Stimulated activated CD8-positive, alpha-beta memory T cell treated with anti-CD3 and anti-CD28 coated beads, Interleukin-12 subunit alpha, Interleukin-12 subunit beta, amount 100 ng/mL, for 4 hours (primary cell): ENCODE measurements around the gene SETD1B.
"Not testable (repeated sequence)": the region's sequence is repeated elsewhere in the genome, so short reads cannot be mapped to it uniquely, and the experiment has no call there.

Source experiments
- DNase-seq: peaks from one replicate; pipeline ENCODE4 v3.0.0-alpha.2; 2020; ENCODE audit warnings: low read depth

The SETD1B gene

DNA sequence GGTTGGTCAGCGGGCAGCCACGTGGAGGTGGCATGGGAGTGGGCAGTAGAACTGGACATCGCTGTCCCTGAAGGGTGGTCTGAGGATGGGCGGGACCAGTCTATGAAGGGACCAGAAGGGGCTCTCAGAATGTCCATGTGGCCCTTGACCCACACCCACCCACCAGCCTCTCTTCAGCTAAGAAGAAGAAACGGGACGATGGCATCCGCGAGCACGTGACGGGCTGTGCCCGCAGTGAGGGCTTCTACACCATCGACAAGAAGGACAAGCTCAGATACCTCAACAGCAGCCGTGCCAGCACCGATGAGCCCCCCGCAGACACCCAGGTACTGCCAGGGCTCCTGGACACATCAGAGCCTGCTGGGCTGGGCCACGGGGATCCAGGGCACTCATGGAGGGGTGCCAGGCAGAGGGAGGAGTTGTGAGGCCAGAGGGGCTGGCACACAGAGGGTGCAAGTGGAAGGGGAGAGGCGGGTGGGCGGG, 21.3 kb downstream of the SETD1B start:
- no peak for DNase-seq

DNA sequence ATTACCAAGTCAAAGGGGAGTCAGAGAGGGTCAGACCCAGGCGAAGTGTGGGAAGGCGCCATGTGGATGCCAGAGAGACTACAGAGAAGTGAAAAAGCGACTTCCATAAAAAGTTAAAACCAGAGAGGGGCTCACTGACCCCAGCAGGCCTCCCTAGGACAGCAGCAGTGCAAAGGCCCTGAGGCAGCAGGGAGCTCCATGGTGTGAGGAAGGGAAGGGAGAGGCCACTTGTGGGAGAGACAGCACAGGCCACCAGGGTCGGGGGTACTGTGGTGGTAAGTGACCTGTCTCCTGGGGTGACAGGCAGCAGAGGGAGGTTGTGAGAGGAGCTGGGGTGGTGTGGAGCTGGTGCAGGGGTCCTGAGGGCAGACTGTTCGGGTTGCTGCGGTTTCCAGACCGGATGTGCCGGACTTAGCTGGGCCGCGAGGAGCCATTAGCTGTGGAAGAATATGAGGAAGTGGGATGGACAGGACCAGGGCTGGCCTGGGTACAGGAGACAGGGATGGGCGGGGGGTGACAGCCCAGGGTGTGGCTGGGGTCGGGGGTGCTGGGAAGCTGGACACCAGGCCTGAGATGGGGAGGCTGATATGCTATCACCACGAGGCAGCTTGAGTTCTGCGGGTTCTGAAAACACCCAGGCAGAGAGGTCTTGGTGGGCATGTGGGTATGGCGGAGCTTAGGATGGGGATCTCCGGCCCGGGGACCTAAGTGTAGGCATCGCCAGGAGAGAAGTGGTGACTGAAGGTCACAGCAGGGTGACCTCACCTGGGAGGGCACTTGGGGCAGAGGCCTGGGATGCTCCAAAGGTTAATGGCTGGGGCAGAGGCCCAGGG, 22.7 kb downstream of the SETD1B start:
- no peak for DNase-seq

DNA sequence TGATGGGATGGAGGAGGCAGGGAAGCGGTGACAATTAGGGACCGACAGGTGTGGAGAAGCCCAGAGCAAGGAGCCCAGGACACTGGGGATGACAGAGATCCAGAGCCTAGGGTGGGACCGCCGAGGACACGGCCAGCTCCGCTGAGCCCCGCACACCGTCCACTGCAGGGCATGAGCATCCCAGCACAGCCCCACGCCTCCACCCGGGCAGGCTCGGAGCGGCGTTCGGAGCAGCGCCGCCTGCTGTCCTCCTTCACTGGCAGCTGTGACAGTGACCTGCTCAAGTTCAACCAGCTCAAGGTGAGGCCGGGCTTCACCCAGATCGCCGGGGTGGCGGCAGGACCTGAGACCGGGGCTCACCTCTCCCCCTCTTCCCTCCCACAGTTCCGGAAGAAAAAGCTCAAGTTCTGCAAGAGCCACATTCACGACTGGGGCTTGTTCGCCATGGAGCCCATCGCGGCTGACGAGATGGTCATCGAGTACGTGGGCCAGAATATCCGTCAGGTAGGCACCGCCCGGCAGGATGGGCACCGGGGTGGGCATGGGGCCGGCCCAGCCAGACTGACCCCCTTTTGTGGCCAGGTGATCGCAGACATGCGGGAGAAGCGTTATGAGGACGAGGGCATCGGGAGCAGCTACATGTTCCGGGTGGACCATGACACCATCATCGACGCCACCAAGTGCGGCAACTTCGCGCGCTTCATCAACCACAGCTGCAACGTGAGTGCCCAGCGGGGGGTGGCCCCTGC, 23.7 kb downstream of the SETD1B start:
- DNase-seq: no peak

DNA sequence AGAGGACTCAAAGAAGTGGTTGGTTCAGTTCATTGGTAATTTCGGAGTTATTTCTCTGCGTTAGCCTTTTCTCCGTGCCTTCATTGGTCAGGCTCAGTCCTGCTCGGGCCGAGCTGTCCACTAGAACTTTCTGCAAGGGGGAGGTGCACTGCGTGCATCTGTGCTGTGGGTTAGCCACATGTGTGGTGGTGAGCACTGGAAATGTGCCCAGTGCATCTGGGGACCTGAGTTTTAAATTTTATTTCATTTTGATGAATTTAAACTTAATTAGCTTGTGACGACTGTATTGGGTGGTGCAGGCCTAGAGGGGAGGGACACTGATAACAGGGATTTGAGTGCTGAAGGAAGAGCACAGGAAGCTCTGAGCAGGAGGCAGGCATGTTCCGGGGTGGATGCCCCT, 24.5 kb downstream of the SETD1B start:
- DNase-seq: no peak

DNA sequence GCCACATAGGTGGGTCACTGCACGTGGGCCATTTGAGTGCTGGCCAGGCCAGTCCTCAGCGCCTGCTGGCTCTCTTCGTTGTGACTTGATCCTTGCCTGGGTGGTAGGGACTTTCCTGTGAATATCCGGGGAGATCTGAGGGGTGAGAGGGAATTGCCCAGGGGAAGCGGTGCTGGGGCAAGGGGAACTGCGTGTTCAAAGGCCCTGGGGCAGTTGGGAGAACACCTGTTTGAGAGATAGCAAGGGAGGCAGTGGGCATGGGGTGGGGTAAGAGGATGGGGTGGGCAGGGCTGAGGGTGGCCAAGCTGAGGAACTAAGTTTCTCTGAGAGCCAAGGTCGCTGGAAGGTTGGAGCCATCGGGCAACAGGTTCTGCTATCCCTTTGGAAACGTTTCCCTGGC, 25.0 kb downstream of the SETD1B start:
- no peak for DNase-seq

DNA sequence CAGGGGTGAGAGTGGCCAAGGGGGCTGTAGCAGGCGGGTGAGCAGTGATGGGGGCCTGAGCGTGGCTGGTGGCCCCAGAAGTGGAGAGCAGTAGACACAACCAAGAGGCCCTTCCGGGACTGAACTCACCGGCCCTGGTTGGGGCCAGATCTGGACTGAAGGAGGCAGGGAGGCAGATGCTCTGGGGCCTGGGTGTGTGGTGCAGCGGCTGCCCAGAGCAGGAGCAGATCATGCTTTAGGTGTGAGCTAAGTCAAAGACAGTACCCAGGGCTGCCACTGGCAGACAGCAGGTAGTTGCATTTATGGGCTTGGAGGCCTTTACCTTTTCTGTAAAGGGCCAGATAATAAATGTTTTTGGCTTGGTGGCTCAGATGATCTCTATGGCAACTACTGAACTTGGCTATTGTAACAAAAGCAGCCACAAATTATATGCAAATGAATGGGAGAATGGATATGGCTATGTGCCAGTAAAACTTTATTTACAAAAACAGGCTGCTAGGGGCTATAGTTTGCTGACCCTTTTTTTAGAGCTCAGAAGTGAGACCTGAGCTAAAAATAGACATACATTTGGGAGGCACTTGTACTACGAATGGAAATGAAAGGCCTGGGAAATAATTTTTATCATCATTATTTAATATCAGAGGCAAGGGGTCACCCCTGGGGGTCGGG, 25.6 kb downstream of the SETD1B start:
- DNase-seq: no peak

DNA sequence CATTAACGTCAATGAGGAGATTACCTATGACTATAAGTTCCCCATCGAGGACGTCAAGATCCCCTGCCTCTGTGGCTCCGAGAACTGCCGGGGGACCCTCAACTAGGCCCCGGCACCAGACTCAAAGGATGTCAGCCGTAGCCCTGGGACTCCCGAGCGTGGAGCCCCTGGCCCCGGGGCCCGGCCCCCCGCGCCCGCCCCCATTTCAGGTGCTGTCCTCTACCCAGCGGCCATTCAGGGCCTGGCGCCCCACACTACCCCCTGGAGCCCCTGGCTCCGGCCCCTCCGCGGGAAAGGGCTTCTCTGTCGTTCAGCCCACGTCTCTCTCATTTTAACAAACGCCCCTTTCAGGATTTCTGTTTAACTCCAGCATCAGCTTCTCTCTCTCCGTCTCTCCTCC, 26.3 kb downstream of the SETD1B start:
- no peak for DNase-seq

DNA sequence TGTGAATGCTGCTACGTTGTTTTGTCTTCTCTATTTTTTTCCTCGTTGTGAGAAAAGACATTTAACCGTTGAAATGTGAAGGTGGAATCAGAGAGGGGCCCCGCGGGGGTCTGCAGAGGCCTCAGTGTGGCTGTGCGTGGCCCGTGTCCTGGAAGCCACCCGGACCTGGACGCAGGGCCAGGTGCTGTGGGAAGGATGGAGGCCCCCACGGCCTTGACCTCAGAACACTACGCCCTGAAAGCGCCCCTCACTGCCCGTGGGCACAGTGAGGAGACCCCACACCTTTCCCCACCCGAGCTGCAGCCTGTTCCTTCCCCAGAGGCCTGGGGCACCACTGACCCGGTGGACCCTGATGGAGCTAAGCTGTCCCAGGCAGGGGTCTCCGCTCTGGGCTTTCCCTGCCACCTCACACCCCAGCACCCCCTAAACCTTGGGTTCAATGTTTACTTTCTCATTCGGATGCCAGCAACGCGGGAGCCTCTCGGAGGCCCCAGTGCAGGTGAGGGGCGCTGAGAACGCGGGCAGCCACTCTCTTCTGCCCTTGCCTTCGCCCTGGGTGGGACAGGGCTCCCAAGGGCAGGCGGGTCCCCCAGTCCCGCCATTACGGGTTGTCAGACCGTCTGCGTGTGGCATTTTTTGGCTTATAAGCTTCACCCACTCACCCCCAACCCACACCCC, 26.9 kb downstream of the SETD1B start:
- no peak for DNase-seq

DNA sequence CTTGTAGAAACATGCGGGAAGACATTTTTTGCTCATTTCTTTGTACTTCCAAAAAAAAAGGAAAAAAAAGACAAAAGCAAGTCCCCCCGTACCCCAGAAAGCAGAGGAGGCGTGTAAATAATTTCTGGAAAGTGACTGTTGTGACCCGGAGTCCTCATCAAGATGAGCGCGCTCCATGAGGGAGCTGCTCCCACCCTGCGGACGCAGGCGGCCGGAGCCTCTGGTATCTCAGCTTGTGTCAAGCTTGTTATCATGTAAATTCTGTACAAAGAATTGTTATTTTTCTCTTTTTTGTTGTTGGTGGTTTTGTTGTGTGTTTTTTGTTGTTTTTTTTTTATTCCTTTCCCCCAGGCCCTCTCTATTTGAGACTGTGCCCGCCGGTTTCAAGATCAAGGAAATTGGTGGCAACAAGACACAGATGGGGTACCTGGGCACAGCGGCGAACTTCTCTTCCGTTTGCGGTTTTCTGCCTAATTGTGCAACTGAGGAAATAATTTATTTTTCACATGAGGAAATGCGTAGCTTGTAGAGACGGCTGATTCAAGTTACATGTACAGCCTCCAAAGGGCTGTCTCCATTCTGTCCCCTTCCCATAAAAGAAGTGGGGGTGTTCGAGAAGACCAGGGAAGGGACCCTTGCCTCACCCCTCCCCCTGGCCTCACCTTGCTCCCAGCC, 27.9 kb downstream of the SETD1B start:
- no peak for DNase-seq

DNA sequence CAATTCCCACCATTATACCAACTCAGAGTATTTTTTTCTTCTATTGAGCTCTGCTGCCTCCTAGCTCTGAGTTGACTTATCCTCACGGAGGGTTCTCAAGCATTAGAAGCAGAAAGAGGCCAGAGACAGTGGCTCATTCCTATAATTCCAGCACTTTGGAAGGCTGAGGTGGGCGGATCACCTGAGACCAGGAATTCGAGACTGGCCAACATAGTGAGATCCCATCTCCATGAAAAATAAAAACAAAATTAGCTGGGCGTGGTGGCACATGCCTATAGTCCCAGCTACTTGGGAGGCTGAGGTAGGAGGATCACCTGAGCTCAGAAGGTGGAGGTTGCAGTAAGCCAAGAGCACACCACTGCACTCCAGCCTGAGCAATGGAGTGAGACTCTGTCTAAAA, 33.9 kb downstream of the SETD1B start:
- no peak for DNase-seq

DNA sequence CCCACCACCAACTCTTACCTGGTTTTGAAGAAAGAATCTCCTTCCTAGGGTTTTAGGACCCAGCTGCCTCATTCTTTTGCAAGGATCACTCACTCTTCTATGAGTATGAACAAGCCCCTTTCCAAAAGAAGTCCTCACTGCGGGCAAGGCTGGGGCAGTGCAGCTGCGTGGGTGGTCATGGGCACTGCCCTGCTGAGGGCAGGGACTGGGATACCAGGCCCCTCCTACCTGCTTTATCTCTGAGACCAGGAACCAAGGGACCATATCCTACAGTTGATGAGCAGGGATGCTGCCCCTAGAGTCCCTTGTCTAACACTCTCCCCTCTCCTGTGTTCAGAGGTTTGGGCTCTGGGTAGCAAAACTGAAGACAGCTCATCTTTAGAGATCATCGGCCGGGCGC, 34.3 kb downstream of the SETD1B start:
- DNase-seq: no peak

DNA sequence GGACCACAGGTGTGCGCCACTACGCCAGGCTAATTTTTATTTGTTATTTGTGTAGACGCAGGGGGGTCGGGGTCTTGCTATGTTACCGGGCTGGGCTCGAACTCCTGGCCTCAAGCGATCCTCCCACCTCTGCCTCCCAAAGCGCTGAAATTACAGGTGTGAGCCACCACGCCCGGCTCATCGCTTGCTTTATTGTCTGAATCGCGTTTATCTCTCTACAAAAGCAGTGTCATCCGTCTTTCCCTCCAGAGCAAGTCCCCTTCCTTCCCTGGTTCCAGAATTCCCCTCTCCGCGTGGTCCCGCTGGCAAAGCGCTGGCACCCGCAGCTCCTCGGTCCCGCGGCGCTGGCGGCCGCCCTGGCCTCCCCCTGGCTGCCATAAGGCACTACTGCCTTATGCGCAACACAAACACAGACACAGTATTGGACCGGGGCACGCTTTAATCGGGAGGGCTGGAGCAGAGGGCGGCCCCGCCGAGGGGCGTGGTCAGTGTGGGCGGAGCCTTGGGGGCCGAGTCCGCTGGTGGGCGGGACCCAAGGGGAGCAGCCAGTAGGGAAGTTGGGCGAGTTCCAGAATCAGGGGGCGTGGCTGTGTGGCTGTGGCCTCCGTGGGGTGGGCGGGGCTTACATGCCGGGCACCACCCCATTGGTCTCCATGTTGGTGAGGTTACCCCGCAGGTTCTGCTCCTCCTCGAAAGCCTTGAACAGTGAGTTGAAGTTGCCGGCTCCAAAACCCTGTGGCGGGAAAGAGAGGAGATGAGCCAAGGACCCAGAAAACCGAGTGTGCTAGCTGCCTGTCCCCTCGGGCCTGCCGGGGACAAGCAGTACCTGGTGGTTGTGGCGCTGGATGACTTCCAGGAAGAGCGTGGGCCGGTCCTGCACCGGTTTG, 35.5 kb downstream of the SETD1B start:
- peak; percentile 99 for DNase-seq

DNA sequence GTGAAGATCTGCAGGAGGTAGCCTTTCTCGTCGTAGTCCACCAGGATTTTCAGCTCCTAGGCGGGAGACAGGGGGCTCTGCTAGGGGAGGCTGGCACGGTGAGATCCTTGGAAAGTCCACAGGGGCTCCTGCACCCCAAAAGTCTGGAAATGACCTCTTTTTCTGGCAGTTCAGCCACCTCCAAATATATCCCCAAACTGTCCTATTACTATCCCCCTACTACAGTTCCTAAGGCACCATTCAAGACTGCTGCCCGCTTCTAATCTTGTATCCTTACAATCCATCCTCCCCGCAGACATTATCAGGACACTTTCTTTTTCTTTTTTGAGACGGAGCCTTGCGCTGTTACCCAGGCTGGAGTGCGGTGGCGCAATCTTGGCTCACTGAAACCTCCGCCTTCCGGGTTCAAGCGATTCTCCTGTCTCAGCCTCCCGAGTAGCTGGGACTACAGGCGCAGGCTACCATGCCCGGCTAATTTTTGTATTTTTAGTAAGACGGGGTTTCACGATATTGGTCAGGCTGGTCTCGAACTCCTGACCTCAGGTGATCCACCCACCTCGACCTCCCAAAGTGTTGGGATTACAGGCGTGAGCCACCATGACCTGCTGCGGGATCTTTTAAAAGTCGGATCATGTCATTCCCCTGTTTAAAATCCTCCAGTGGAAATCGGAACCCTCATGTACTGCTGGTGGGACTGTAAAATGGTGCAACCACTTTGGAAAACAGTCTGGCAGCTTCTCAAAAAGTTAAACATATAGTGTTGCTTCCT, 36.4 kb downstream of the SETD1B start:
- DNase-seq: no peak

DNA sequence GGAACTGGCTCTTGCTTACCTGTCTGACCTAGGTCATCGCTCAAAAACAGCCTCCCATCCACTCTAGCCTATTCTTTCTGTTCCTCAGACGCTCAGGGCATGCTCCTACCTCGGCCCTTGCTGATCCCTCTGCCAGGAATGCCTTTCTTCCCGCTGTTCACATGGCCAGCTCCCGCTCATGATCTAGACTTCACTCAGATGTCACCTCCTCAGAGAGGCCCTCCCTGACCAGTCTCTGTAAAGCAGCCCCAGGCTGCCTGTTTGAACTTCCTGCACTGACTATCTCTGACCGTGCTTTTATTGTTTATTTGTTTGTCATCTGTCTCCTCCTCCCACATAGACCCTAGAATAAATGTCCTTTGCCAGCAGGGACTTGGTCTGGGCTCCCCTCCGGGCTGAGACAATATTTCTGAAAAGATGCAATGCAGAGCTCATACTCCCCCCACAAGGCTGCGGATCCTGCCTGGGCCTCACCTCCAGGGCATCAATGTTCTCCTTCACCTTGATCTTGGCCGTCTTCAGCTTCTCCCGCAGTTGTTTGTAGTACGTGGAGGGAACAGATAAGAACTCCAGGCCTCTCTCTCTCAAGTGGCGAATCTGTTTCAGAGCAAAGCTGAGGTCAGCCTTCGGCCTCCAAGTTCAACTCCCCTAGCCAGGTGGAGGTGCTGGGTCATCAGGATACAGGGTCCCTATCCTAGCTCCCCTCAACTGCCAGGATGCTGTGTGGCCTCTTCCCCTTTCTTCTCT, 39.6 kb downstream of the SETD1B start:
- DNase-seq: no peak

DNA sequence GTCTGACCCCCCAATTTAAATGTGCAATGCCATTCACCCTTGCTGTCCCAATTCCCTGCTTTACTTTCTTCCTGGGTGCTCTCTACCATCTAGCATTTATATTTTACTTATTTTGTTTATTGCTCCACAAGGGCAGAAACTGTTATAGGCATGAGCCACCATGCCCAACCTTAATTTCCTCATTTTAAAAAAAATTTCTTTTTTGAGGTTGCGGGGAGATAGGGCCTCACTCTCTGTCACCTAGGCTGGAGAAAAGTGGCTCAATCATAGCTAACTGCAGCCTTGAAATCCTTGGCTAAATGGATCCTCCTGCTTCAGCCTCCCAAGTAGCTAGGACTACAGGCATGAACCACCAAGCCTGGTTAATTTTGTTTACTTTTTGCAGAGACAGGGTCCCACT, 41.9 kb downstream of the SETD1B start:
- DNase-seq: no peak

DNA sequence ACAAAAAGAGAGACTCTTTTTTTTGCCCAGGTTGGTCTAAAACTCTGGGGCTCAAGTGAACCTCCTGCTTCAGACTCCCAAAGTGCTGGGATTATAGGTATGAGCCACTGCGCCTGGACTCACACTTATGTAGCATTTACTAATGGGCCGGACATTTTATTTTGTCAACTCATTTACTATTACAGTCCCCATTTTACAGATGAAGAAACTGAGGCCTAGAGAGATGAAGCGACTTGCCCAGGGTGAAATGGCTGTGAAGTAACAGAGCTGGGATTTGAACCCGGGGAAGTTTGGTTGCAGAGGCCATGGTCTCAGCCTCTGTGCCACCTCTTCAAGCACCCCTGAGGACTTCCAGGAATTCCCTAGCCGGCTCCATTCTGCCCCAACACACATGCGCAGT, 45.4 kb downstream of the SETD1B start:
- no peak for DNase-seq

DNA sequence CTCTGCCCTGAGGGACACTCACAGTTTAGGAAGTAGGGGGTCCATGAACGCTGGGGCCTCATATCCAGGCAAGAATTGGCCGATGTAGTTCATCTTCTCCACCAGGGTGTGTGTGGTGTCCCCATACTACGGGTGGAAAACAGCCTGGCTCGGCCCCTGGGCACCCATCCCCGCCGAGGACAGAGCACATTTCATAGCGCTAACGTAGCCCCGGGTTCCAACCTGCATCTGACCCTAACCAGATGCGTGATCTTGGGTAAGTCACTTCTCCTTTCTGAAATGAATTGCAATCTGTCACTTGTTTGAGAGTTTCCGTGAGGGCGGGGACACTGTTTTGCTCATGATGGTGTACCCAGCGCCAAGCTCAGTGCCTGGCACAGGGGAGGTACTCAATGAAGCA, 45.9 kb downstream of the SETD1B start:
- no peak for DNase-seq

DNA sequence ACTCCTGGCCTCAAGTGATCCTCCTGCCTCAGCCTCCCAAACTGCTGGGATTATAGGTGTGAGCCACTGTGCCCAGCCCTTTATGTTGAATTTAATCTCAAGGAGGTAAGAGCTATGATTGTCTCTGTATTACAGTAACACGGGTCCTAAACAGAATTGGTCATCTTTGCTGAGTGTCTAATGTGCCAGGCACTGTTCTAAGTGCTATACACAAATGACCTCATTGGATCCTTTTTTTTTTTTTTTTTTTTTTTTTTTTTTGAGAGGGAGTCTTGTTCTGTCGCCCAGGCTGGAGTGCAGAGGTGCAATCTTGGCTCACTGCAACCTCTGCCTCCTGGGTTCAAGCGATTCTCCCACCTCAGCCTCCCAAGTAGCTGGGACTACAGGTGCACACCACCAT, 48.6 kb downstream of the SETD1B start:
- DNase-seq: not testable (repeated sequence)
